Measurements from ENCODE around the gene GALNT8. TPM values are rescaled to one million over a fixed set of nuclear protein-coding genes. Genes with fewer than 3 reads are reported as not detected.

The GALNT8 gene
- total RNA-seq (1 to 10 TPM in 1 of 2 donors, under 1 TPM in 1; 0.40 to 1.3 TPM), polyA plus RNA-seq (under 1 TPM; 0.09 to 0.30 TPM)
- long read RNA-seq, donor 1: 0 reads
- long read RNA-seq, donor 2: 0 reads
- long read RNA-seq, donor 3: 0 reads
- long read RNA-seq, donor 4: 0 reads
- long read RNA-seq, donor 5, full-length matches to known transcripts: 1 of 1 reads
- long read RNA-seq, donor 5, partial matches to known transcripts: 0 of 1 reads
- long read RNA-seq, donor 5, other reads (novel, unspliced or antisense): 0 of 1 reads

- ATAC-seq (ENCODE audit: insufficient read depth, low FRiP score) (no peak), DNase-seq (no peak)
- H3K4me3 ChIP-seq: no peak within 1 kb of the TSS
- no peak for TF ChIP-seq CTCF (IDR thresholded peaks at IDR 0.05; ENCODE audit: control extremely low read depth, extremely low read depth)
- WGBS, 2 donors: 80 to 82% methylated on average over 18 of the region's 18 CpGs
- no peaks in the 10 kb centered on the region for H3K4me1 ChIP-seq (ENCODE audit: control insufficient read depth in 5 of 5, insufficient read depth in 5 of 5, low read length in 5 of 5)
- H3K9me3 ChIP-seq (ENCODE audit: control insufficient read depth in 4 of 4, insufficient read depth in 3 of 4, low read length in 3 of 4): peaks cover 0 to 1% (median 0%) of the 10 kb centered on the region in 4 donors
- peaks cover 0 to 31% (median 10%) of the 10 kb centered on the region in 3 donors for H3K27me3 ChIP-seq (ENCODE audit: control insufficient read depth in 3 of 3, insufficient read depth in 3 of 3, low read length in 2 of 3)
- H3K36me3 ChIP-seq (ENCODE audit: control insufficient read depth in 4 of 4, insufficient read depth in 4 of 4, low read length in 4 of 4): no peaks in the 10 kb centered on the region
- no peak within 1 kb of the TSS for H3K27ac ChIP-seq (ENCODE audit: low read depth in 1 of 2, low read length in 1 of 2)
- no peak within 1 kb of the TSS for H3K9ac ChIP-seq (ENCODE audit: insufficient read depth in 1 of 2, low read length in 2 of 2)
Measured at GRCh38 chr12:4719821-4720636, at the start of gene GALNT8. TSS of gene GALNT8 (plus strand) at chr12:4720400. CDS start at chr12:4720678, 278 bp downstream.

- TF ChIP-seq CTCF (IDR thresholded peaks at IDR 0.05; ENCODE audit: control extremely low read depth, extremely low read depth): no peak
- no peaks in the 10 kb centered on the region for H3K9me3 ChIP-seq (ENCODE audit: control insufficient read depth in 4 of 4, insufficient read depth in 3 of 4, low read length in 3 of 4)
- H3K9ac ChIP-seq (ENCODE audit: insufficient read depth in 1 of 2, low read length in 2 of 2): no peak overlapping the region
- ATAC-seq (ENCODE audit: insufficient read depth, low FRiP score): no peak
- H3K4me3 ChIP-seq: no peak overlapping the region
- 85 to 87% methylated on average over 2 of the region's 2 CpGs for WGBS, 2 donors
- no peak for DNase-seq
- peaks cover 3 to 18% (median 12%) of the 10 kb centered on the region in 4 donors for H3K36me3 ChIP-seq (ENCODE audit: control insufficient read depth in 4 of 4, insufficient read depth in 4 of 4, low read length in 4 of 4)
- H3K27ac ChIP-seq (ENCODE audit: low read depth in 1 of 2, low read length in 1 of 2): no peak overlapping the region
- no peaks in the 10 kb centered on the region for H3K27me3 ChIP-seq (ENCODE audit: control insufficient read depth in 3 of 3, insufficient read depth in 3 of 3, low read length in 2 of 3)
- H3K4me1 ChIP-seq (ENCODE audit: control insufficient read depth in 5 of 5, insufficient read depth in 5 of 5, low read length in 5 of 5): no peaks in the 10 kb centered on the region
Measured at GRCh38 chr12:4679711-4680110, 40.5 kb upstream of the GALNT8 start.

- Histone ChIP-seq H3K9me3 (ENCODE audit: control insufficient read depth in 4 of 4, insufficient read depth in 3 of 4, low read length in 3 of 4) (no peaks in the 10 kb centered on the region), H3K9ac (ENCODE audit: insufficient read depth in 1 of 2, low read length in 2 of 2) (no peak overlapping the region), H3K4me1 (ENCODE audit: control insufficient read depth in 5 of 5, insufficient read depth in 5 of 5, low read length in 5 of 5) (no peaks in the 10 kb centered on the region), H3K4me3 (no peak overlapping the region), H3K27me3 (ENCODE audit: control insufficient read depth in 3 of 3, insufficient read depth in 3 of 3, low read length in 2 of 3) (no peaks in the 10 kb centered on the region), H3K36me3 (ENCODE audit: control insufficient read depth in 4 of 4, insufficient read depth in 4 of 4, low read length in 4 of 4) (peaks cover 13 to 27% (median 26%) of the 10 kb centered on the region in 4 donors), H3K27ac (ENCODE audit: low read depth in 1 of 2, low read length in 1 of 2) (no peak overlapping the region)
- no peak for DNase-seq
- TF ChIP-seq CTCF (IDR thresholded peaks at IDR 0.05; ENCODE audit: control extremely low read depth, extremely low read depth): no peak
- ATAC-seq (ENCODE audit: insufficient read depth, low FRiP score): no peak
- WGBS, 2 donors: 83 to 96% methylated on average over 3 of the region's 3 CpGs
Measured at GRCh38 chr12:4681732-4682131, 38.5 kb upstream of the GALNT8 start.
